ENCODE data around the gene USP24. TPM values are rescaled to one million over a fixed set of nuclear protein-coding genes. Genes with fewer than 3 reads are reported as not detected.

USP24 gene
- total RNA-seq, 1 donor from 2014 or later, result 37.7 TPM

- no peak for DNase-seq (ENCODE audit: low spot score)
- Mint-ChIP-seq H3K4me3 (ENCODE audit: unreplicated experiment) (no peak overlapping the region), H3K27me3 (ENCODE audit: unreplicated experiment) (no peaks in the 10 kb centered on the region), H3K4me1 (ENCODE audit: unreplicated experiment) (no peaks in the 10 kb centered on the region), H3K36me3 (ENCODE audit: low read depth, unreplicated experiment) (peaks cover 4% of the 10 kb centered on the region), H3K9me3 (ENCODE audit: unreplicated experiment) (no peaks in the 10 kb centered on the region), H3K27ac (ENCODE audit: unreplicated experiment) (no peak overlapping the region)
- TF ChIP-seq CTCF (IDR thresholded peaks at IDR 0.05; ENCODE audit: unreplicated experiment), result no peak
These were observed 55.6 kb downstream of the USP24 start for GRCh38 chr1:55159571-55159970.

GRCh38 chr1:55156608-55157007 lies 58.6 kb downstream of the USP24 start:
- Mint-ChIP-seq H3K9me3 (ENCODE audit: unreplicated experiment) (no peaks in the 10 kb centered on the region), H3K27ac (ENCODE audit: unreplicated experiment) (no peak overlapping the region)

GRCh38 chr1:55156093-55156492 lies 59.1 kb downstream of the USP24 start:
- no peak for TF ChIP-seq CTCF (IDR thresholded peaks at IDR 0.05; ENCODE audit: unreplicated experiment)
- H3K27ac Mint-ChIP-seq (ENCODE audit: unreplicated experiment), result no peak overlapping the region
- H3K27me3 Mint-ChIP-seq (ENCODE audit: unreplicated experiment), result no peaks in the 10 kb centered on the region
- no peak overlapping the region for H3K4me3 Mint-ChIP-seq (ENCODE audit: unreplicated experiment)
- H3K9me3 Mint-ChIP-seq (ENCODE audit: unreplicated experiment), result no peaks in the 10 kb centered on the region
- peaks cover 3% of the 10 kb centered on the region for H3K4me1 Mint-ChIP-seq (ENCODE audit: unreplicated experiment)
- no peak for DNase-seq (ENCODE audit: low spot score)
- H3K36me3 Mint-ChIP-seq (ENCODE audit: low read depth, unreplicated experiment), result peaks cover 16% of the 10 kb centered on the region

More at GRCh38 chr1:55156608-55157007, 58.6 kb downstream of the USP24 start:
- Mint-ChIP-seq H3K36me3 (ENCODE audit: low read depth, unreplicated experiment) (peaks cover 16% of the 10 kb centered on the region), H3K4me1 (ENCODE audit: unreplicated experiment) (peaks cover under 1% of the 10 kb centered on the region), H3K4me3 (ENCODE audit: unreplicated experiment) (no peak overlapping the region), H3K27me3 (ENCODE audit: unreplicated experiment) (no peaks in the 10 kb centered on the region)
- TF ChIP-seq CTCF (IDR thresholded peaks at IDR 0.05; ENCODE audit: unreplicated experiment), result no peak
- DNase-seq (ENCODE audit: low spot score), result no peak

GRCh38 chr1:55155522-55155921 lies 59.6 kb downstream of the USP24 start:
- no peaks in the 10 kb centered on the region for H3K27me3 Mint-ChIP-seq (ENCODE audit: unreplicated experiment)
- TF ChIP-seq CTCF (IDR thresholded peaks at IDR 0.05; ENCODE audit: unreplicated experiment), result no peak
- peaks cover 16% of the 10 kb centered on the region for H3K36me3 Mint-ChIP-seq (ENCODE audit: low read depth, unreplicated experiment)
- H3K4me3 Mint-ChIP-seq (ENCODE audit: unreplicated experiment), result no peak overlapping the region
- H3K27ac Mint-ChIP-seq (ENCODE audit: unreplicated experiment), result no peak overlapping the region
- H3K4me1 Mint-ChIP-seq (ENCODE audit: unreplicated experiment), result peaks cover 3% of the 10 kb centered on the region
- no peak for DNase-seq (ENCODE audit: low spot score)
- no peaks in the 10 kb centered on the region for H3K9me3 Mint-ChIP-seq (ENCODE audit: unreplicated experiment)

- H3K4me1 Mint-ChIP-seq (ENCODE audit: unreplicated experiment), result peaks cover 3% of the 10 kb centered on the region
- no peak for TF ChIP-seq CTCF (IDR thresholded peaks at IDR 0.05; ENCODE audit: unreplicated experiment)
- no peak overlapping the region for H3K4me3 Mint-ChIP-seq (ENCODE audit: unreplicated experiment)
- DNase-seq (ENCODE audit: low spot score), result no peak
- H3K27ac Mint-ChIP-seq (ENCODE audit: unreplicated experiment), result no peak overlapping the region
- H3K9me3 Mint-ChIP-seq (ENCODE audit: unreplicated experiment), result no peaks in the 10 kb centered on the region
- H3K36me3 Mint-ChIP-seq (ENCODE audit: low read depth, unreplicated experiment), result peaks cover 16% of the 10 kb centered on the region
- H3K27me3 Mint-ChIP-seq (ENCODE audit: unreplicated experiment), result no peaks in the 10 kb centered on the region
These were observed 60.5 kb downstream of the USP24 start for GRCh38 chr1:55154616-55155015.

Data from endothelial cell (in vitro differentiated cells).